PC-3 (cell line): Measurements from ENCODE around the gene CDCA8. TPM values are rescaled to one million over a fixed set of nuclear protein-coding genes. Genes with fewer than 3 reads are reported as not detected.

Experiments used
- ATAC-seq: fragments of 200-7000 bp; cut with Tn5 transposase; 2 replicates; pipeline ENCODE4 v1.9.1; 2020; ENCODE audit warnings: mild to moderate bottlenecking, moderate library complexity
- BruUV-seq: library from RNA; stranded (reverse); fragments of 400-500 nt; replicated peaks from 2 replicates; lab custom pipeline; 2021; lab: Mats Ljungman, UMichigan
- CTCF ChIA-PET: fragments of 300-600 bp; sonication (Branson Sonifier 250); formaldehyde crosslinking; loops from one replicate; lab custom pipeline; 2022; ENCODE audit warnings: antibody characterized with exemption; lab: Charles Lee
- POLR2A ChIA-PET: fragments of 300-600 bp; sonication (Branson Sonifier 250); formaldehyde crosslinking; loops from one replicate; lab custom pipeline; 2022; ENCODE audit warnings: antibody characterized with exemption; ENCODE audit not compliant: unreplicated experiment; lab: Charles Lee
- DNase-seq: peaks from one replicate; pipeline ENCODE4 v3.0.0-alpha.2; 2015
- H2AFZ ChIP-seq: fragments of 300-600 bp; sonication (generic); 2 replicates; pipeline ENCODE4 v1.6.0; 2016; ENCODE audit warnings: antibody characterized with exemption, low read length
- H3F3A ChIP-seq: fragments of 300-600 bp; sonication (generic); one replicate; pipeline ENCODE4 v1.6.0; 2017; ENCODE audit warnings: antibody characterized with exemption, low read length, control low read depth, mild to moderate bottlenecking; ENCODE audit not compliant: unreplicated experiment
- H3K27ac ChIP-seq: fragments of 300-600 bp; sonication (generic); 2 replicates; pipeline ENCODE4 v1.5.1; 2016; ENCODE audit warnings: mild to moderate bottlenecking, low read length
- H3K27me3 ChIP-seq: fragments of 300-600 bp; sonication (generic); 2 replicates; pipeline ENCODE4 v1.6.1; 2016; ENCODE audit warnings: low read length, mixed read lengths
- H3K36me3 ChIP-seq: fragments of 300-600 bp; sonication (generic); 2 replicates; pipeline ENCODE4 v1.6.1; 2016; ENCODE audit warnings: low read depth, mixed run types, low read length, mixed read lengths
- H3K4me1 ChIP-seq: fragments of 300-600 bp; sonication (generic); 2 replicates; pipeline ENCODE4 v1.5.1; 2016; ENCODE audit warnings: low read length; ENCODE audit not compliant: insufficient read depth
- H3K4me2 ChIP-seq: fragments of 300-600 bp; sonication (generic); 2 replicates; pipeline ENCODE4 v1.6.0; 2016; ENCODE audit warnings: low read length
- H3K4me3 ChIP-seq: fragments of 300-600 bp; sonication (generic); 2 replicates; pipeline ENCODE4 v1.5.1; 2016; ENCODE audit warnings: mild to moderate bottlenecking, low read length, mixed read lengths
- H3K79me2 ChIP-seq: fragments of 300-600 bp; sonication (generic); 2 replicates; pipeline ENCODE4 v1.6.1; 2017; ENCODE audit warnings: low read length, mixed read lengths
- H3K9ac ChIP-seq: fragments of 300-600 bp; sonication (generic); 2 replicates; pipeline ENCODE4 v1.6.0; 2016; ENCODE audit warnings: mild to moderate bottlenecking, low read length
- H3K9me2 ChIP-seq: fragments of 300-600 bp; sonication (generic); replicated peaks from 2 replicates; pipeline ENCODE4 v1.6.1; 2016; ENCODE audit warnings: mixed run types, low read length, mixed read lengths
- H3K9me3 ChIP-seq: fragments of 300-600 bp; sonication (generic); 2 replicates; pipeline ENCODE4 v1.6.1; 2016; ENCODE audit warnings: low read length, mixed read lengths
- H4K20me1 ChIP-seq: fragments of 300-600 bp; sonication (generic); 2 replicates; pipeline ENCODE4 v1.6.1; 2016; ENCODE audit warnings: low read length, mixed read lengths
- EZH2 ChIP-seq: fragments of 300-600 bp; sonication (generic); IDR thresholded peaks from one replicate; pipeline ENCODE4 v1.6.1; 2017; ENCODE audit warnings: antibody characterized with exemption, mild to moderate bottlenecking, low read length; ENCODE audit not compliant: unreplicated experiment
- EZH2phosphoT487 ChIP-seq: fragments of 300-600 bp; sonication (generic); IDR thresholded peaks from 2 replicates; pipeline ENCODE4 v1.6.1; 2018; ENCODE audit warnings: mild to moderate bottlenecking, antibody characterized with exemption, low read length, borderline replicate concordance
- intact Hi-C: fragments of 100-400 bp; cut with micrococcal nuclease; formaldehyde crosslinking; loops from 2 replicates; pipeline ENCODE4 v1.9.0; 2023
- total RNA-seq: library from RNA; depleted of rRNA; stranded (reverse); fragments of >200 nt; gene quantifications from 2 replicates; pipeline ENCODE4 v1.2.3, GENCODE V29; 2014
- TF ChIP-seq, protein P1 (sequence below): fragments of 300-600 bp; sonication (generic); conservative IDR thresholded peaks from 2 replicates; pipeline ENCODE4 v1.5.1; 2017; ENCODE audit warnings: antibody characterized with exemption, low read depth, mild to moderate bottlenecking, low read length

Gene CDCA8
- total RNA-seq, 1 experiment from 2014 or later, result 31.8 TPM

DNA sequence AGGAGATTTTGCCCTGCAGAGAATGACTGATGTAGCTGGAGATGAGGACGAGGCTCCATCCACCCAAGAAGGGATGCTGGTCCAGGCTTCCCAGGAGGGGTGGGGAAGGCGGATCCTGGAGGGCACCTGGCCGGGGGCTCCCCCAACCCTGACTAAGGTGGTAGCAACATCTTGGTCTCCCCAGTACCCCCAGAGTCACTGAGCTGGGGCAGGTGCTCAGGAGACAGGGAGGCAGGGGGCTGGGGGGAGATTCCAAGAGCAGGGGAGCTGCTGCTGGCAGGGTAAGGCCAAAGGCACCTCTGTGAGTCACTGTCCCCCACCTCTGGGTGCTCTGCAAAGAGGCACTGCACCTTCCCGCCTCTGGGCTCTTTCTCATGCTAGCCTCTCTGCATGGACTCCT, 24.0 kb downstream of the CDCA8 start:
- no peaks in the 10 kb centered on the region; the same call in 1 of the 2 replicates for H3K36me3 ChIP-seq
- H4K20me1 ChIP-seq, result no peaks in the 10 kb centered on the region
- H3K27ac ChIP-seq, result no peak overlapping the region
- DNase-seq (no peak), ATAC-seq (no peak)
- H3K9me3 ChIP-seq, result no peaks in the 10 kb centered on the region
- H3K4me3 ChIP-seq, result no peak overlapping the region
- no peak overlapping the region for H3K4me2 ChIP-seq
- H3K4me1 ChIP-seq, result no peaks in the 10 kb centered on the region
- H3K9ac ChIP-seq, result no peak overlapping the region
- TF ChIP-seq, protein P1, sequence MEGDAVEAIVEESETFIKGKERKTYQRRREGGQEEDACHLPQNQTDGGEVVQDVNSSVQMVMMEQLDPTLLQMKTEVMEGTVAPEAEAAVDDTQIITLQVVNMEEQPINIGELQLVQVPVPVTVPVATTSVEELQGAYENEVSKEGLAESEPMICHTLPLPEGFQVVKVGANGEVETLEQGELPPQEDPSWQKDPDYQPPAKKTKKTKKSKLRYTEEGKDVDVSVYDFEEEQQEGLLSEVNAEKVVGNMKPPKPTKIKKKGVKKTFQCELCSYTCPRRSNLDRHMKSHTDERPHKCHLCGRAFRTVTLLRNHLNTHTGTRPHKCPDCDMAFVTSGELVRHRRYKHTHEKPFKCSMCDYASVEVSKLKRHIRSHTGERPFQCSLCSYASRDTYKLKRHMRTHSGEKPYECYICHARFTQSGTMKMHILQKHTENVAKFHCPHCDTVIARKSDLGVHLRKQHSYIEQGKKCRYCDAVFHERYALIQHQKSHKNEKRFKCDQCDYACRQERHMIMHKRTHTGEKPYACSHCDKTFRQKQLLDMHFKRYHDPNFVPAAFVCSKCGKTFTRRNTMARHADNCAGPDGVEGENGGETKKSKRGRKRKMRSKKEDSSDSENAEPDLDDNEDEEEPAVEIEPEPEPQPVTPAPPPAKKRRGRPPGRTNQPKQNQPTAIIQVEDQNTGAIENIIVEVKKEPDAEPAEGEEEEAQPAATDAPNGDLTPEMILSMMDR, result no peak
- TF ChIP-seq EZH2 (no peak), EZH2phosphoT487 (no peak)
- no peaks in the 10 kb centered on the region for H3K27me3 ChIP-seq
- CTCF ChIA-PET, result no interaction called here
- BruUV-seq, result no TSS peak
- intact Hi-C loops, result no loop called here
- H3K9me2 ChIP-seq, result no peaks in the 10 kb centered on the region
- H3F3A ChIP-seq, result no peaks in the 10 kb centered on the region
- POLR2A ChIA-PET, result no interaction called here
- no peak overlapping the region for H2AFZ ChIP-seq
- H3K79me2 ChIP-seq, result no peaks in the 10 kb centered on the region

DNA sequence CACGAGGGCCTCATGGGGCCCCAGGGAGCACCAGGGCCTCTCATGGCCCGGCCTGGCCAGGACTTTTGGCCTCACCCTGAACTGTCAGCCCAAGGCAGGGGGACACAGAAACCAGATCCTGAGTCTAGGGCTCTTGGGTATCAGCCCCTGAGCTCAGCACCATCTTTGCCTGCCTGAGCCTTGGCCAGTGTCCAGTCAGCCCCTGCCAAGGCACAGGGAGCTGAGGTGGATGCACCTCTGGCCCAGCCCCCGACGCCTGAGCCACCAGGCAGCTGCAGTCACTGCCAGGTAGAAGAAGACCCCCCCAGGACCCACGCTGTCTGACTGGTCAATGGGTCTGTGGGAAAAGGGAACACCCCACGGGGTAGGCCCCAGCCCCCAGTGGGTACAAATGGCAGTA, 25.3 kb downstream of the CDCA8 start:
- H3K36me3 ChIP-seq, result no peaks in the 10 kb centered on the region
- no peaks in the 10 kb centered on the region for H3K79me2 ChIP-seq
- no peak for TF ChIP-seq EZH2
- TF ChIP-seq, protein P1, result no peak
- no peak for TF ChIP-seq EZH2phosphoT487
- H3K27me3 ChIP-seq, result no peaks in the 10 kb centered on the region
- DNase-seq (no peak), ATAC-seq (no peak)
- CTCF ChIA-PET, result no interaction called here
- no peak overlapping the region for H2AFZ ChIP-seq
- intact Hi-C loops, result no loop called here
- no peak overlapping the region for H3K27ac ChIP-seq
- H4K20me1 ChIP-seq, result no peaks in the 10 kb centered on the region
- H3K9me2 ChIP-seq, result no peaks in the 10 kb centered on the region
- no peak overlapping the region for H3K4me2 ChIP-seq
- POLR2A ChIA-PET, result no interaction called here
- H3K9ac ChIP-seq, result no peak overlapping the region
- H3K4me3 ChIP-seq, result no peak overlapping the region
- H3K9me3 ChIP-seq, result no peaks in the 10 kb centered on the region
- H3K4me1 ChIP-seq, result no peaks in the 10 kb centered on the region
- H3F3A ChIP-seq, result no peaks in the 10 kb centered on the region
- no TSS peak for BruUV-seq

DNA sequence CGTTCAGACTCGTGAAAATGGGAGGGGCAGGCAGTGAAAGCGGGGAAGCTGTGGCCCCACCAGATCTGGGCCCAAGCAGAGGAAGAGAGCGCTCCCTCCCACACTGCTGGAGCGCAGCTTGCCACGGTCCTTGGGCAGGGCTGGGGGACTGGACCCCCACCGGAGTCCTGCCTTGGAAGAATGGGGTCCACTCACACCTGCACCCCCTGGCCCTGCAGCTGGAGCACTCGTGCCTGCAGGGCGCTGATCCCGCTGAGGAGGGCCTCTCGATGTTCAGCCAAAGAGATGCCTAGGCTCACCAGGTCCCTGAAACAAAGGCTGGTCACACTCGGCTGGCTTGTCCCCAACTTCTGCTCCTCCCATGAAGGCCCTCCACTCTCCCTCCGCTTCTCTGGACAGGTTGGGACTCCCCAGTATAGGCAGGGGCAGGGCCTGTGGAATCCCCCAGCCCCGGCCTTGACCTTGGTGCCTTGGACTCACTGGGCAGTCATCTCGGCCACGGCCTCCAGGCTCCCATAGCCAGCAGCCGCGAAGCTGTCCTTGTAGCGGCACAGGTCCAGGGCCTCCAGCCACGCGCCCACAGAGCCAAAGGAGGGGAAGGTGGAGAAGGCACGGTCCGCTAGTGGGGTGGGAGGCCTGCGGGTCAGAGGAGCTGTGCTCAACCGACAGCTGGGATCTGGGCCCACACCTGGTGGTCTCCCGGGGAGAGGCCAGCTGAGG, 26.0 kb downstream of the CDCA8 start:
- TF ChIP-seq EZH2 (no peak), EZH2phosphoT487 (no peak)
- TF ChIP-seq, protein P1, result no peak
- H3K79me2 ChIP-seq, result no peaks in the 10 kb centered on the region
- no peak overlapping the region for H3K9ac ChIP-seq
- H3K27ac ChIP-seq, result no peak overlapping the region
- POLR2A ChIA-PET, result no interaction called here
- H3K9me3 ChIP-seq, result no peaks in the 10 kb centered on the region
- CTCF ChIA-PET, result no interaction called here
- H3K4me3 ChIP-seq, result no peak overlapping the region
- H3K9me2 ChIP-seq, result no peaks in the 10 kb centered on the region
- H4K20me1 ChIP-seq, result no peaks in the 10 kb centered on the region
- ATAC-seq (no peak), DNase-seq (no peak)
- H3K36me3 ChIP-seq, result no peaks in the 10 kb centered on the region
- H3K4me2 ChIP-seq, result no peak overlapping the region
- H2AFZ ChIP-seq, result no peak overlapping the region
- no peaks in the 10 kb centered on the region for H3K27me3 ChIP-seq
- no peaks in the 10 kb centered on the region for H3K4me1 ChIP-seq
- intact Hi-C loops, result no loop called here
- H3F3A ChIP-seq, result no peaks in the 10 kb centered on the region
- no TSS peak for BruUV-seq
